Measurements from ENCODE around the gene ABCA1. TPM values are rescaled to one million over a fixed set of nuclear protein-coding genes. Genes with fewer than 3 reads are reported as not detected.
"Not testable (repeated sequence)": the region's sequence is repeated elsewhere in the genome, so short reads cannot be mapped to it uniquely, and the experiment has no call there.

ABCA1 gene
- total RNA-seq, 3 donors from 2014 or later: 26.6 to 111 (median 36.8) TPM

DNA sequence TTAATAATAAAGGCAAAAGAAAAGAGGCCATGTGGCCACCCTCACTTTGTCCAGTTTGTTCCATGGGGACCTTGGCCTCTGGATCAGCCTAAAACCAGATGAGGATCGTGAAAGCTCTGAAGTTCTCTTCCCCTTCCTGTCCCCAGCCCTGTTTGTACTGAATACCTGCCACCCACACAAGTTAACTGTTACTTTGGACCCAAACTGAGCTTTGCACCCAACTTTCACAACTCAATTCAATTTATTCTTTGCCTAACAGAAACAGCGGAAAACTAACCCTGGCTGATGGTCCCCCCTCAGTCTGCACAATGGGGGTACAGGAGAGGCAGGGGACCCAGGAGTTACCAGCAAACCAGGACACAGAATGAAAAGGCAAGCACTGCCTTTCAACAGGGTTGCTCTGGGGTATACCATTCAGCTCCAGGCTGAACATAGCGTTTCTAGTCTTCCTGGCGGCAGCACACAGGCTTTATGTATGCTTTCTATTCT lies 28.2 kb downstream of the ABCA1 start:
- TF ChIP-seq, protein P1, sequence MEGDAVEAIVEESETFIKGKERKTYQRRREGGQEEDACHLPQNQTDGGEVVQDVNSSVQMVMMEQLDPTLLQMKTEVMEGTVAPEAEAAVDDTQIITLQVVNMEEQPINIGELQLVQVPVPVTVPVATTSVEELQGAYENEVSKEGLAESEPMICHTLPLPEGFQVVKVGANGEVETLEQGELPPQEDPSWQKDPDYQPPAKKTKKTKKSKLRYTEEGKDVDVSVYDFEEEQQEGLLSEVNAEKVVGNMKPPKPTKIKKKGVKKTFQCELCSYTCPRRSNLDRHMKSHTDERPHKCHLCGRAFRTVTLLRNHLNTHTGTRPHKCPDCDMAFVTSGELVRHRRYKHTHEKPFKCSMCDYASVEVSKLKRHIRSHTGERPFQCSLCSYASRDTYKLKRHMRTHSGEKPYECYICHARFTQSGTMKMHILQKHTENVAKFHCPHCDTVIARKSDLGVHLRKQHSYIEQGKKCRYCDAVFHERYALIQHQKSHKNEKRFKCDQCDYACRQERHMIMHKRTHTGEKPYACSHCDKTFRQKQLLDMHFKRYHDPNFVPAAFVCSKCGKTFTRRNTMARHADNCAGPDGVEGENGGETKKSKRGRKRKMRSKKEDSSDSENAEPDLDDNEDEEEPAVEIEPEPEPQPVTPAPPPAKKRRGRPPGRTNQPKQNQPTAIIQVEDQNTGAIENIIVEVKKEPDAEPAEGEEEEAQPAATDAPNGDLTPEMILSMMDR (IDR thresholded peaks at IDR 0.05): no peak
- Histone ChIP-seq H3K9me3 (no peaks in the 10 kb centered on the region), H3K36me3 (ENCODE audit: low read depth) (no peaks in the 10 kb centered on the region), H3K4me1 (ENCODE audit: low read depth) (peaks cover 3% of the 10 kb centered on the region), H3K4me3 (no peak overlapping the region)
- ATAC-seq (peak; percentile 44), DNase-seq (no peak)
- intact Hi-C loops (cut with DNase I, micrococcal nuclease): no loop called here

DNA sequence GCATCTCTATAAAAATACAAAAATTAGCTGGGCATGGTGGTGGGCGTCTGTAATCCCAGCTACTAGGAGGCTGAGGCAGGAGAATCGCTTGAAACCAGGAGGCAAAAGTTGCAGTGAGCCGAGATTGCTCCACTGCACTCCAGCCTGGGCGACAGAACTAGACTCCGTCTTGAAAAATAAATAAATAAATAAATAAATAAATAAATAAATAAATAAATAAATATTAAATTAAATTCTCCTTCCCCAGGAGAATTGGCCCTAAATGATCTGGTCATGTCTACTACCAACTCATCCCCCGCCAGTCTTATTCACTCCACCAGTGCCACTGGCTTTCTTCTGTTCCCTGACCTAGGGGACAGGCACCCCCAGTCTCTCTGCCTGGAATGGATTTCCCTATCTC lies 29.6 kb downstream of the ABCA1 start:
- DNase-seq; H3K9me3 ChIP-seq; intact Hi-C loops (cut with DNase I, micrococcal nuclease); ATAC-seq; H3K36me3 ChIP-seq (ENCODE audit: low read depth); H3K4me3 ChIP-seq; H3K4me1 ChIP-seq (ENCODE audit: low read depth): not testable (repeated sequence)

DNA sequence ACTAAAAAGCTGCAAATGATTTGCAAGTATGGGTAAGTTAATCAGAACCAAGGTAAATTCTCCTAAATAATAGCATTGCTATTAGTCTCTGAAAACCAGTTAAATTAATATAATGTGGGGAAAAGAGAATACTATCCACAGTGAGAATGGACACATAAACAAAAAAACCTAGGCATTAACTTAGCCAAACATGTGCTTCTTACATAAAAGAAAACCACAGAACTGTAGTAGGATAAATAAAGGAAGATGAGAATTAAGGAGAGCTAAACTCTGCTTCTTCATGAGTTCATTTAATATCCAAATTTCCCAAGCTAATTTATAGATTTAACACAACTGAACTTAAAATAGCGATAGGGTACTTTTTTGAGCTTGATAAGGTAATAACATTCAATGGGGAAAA lies 31.8 kb downstream of the ABCA1 start:
- Histone ChIP-seq H3K36me3 (ENCODE audit: low read depth) (no peaks in the 10 kb centered on the region), H3K4me3 (no peak overlapping the region), H3K9me3 (no peaks in the 10 kb centered on the region), H3K4me1 (ENCODE audit: low read depth) (peaks cover 3% of the 10 kb centered on the region)
- TF ChIP-seq, protein P1 (IDR thresholded peaks at IDR 0.05): no peak
- intact Hi-C loops (cut with DNase I, micrococcal nuclease): no loop called here
- DNase-seq (no peak), ATAC-seq (no peak)

DNA sequence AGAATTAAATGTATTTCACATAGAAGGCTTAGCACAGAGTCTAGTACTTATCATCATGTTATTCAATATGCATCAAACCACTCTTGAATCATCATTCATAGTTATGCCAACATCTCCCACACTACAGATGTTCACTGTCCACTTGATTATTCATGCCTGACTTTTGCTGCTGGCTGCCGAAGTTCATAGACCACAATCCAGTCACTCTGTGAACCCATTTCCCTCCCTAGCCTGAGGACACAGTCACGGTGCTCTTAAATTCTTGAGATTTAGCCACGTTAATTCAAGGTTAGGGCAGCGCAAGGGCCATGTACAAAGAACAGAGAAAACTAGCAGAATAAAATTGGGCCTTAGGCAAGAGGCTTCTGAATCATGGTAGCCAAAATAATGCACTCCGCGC lies 32.4 kb downstream of the ABCA1 start:
- Histone ChIP-seq H3K4me1 (ENCODE audit: low read depth) (peaks cover 3% of the 10 kb centered on the region), H3K36me3 (ENCODE audit: low read depth) (no peaks in the 10 kb centered on the region), H3K9me3 (no peaks in the 10 kb centered on the region), H3K4me3 (no peak overlapping the region)
- TF ChIP-seq, protein P1 (IDR thresholded peaks at IDR 0.05): no peak
- intact Hi-C loops (cut with DNase I, micrococcal nuclease): no loop called here
- DNase-seq (no peak), ATAC-seq (no peak)

DNA sequence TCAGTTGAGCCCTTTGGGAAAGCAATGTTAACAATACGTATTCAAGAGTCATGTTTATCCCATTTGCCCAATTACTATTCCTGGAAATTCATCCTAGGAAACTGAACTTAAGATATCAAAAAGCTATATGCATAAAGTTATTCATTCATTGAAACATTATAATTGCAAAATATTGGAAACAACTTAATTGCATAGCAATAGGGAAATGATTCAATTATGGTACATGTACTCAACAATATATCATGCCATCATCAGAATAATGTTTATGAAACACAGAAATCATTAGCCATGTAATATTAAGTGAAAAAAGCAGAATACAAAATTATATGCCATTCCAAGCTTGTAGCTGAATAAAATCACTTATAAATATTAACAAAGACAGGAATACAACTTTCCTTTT lies 35.3 kb downstream of the ABCA1 start:
- intact Hi-C loops (cut with DNase I, micrococcal nuclease): no loop called here
- no peak overlapping the region for H3K4me3 ChIP-seq
- DNase-seq (no peak), ATAC-seq (no peak)
- TF ChIP-seq, protein P1 (IDR thresholded peaks at IDR 0.05): no peak
- H3K36me3 ChIP-seq (ENCODE audit: low read depth): no peaks in the 10 kb centered on the region
- H3K9me3 ChIP-seq: no peaks in the 10 kb centered on the region
- peaks cover 3% of the 10 kb centered on the region for H3K4me1 ChIP-seq (ENCODE audit: low read depth)

DNA sequence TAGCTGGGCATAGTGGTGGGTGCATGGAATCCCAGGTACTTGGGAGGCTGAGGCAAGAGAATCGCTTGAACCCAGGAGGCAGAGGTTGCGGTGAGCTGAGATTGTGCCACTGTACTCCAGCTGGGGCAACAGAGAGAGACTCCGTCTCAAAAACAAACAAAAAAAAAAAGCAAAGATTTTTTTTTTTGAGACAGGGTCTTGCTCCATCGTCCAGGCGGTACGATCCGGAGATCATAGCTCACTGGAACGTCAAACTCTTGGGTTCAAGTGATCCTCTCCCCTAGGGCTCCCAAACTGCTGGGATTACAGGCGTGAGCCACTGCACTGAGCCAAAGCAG lies 37.6 kb downstream of the ABCA1 start:
- intact Hi-C loops (cut with DNase I, micrococcal nuclease): no loop called here
- Histone ChIP-seq H3K4me1 (ENCODE audit: low read depth) (no peaks in the 10 kb centered on the region), H3K9me3 (no peaks in the 10 kb centered on the region), H3K36me3 (ENCODE audit: low read depth) (no peaks in the 10 kb centered on the region), H3K4me3 (no peak overlapping the region)
- ATAC-seq: no peak
- TF ChIP-seq, protein P1 (IDR thresholded peaks at IDR 0.05): no peak
- no peak for DNase-seq
